Sigmoid colon (tissue), 4 donors: ENCODE data around the gene BCORL1.

Source experiments
- CTCF ChIP-seq, 4 experiments: fragments of 450-650 bp in 3 of 4; fragments of 200-600 bp in 1 of 4; IDR thresholded peaks; one replicate each; pipeline ENCODE4 v1.5.1; 2016 to 2019; ENCODE audit warnings: antibody characterized with exemption in 4 of 4, mild to moderate bottlenecking in 3 of 4, moderate library complexity in 2 of 4
- EP300 ChIP-seq, 4 donors: sonication (generic); formaldehyde crosslinking; IDR thresholded peaks; one replicate each; pipeline ENCODE4 v1.6.1; 2017; ENCODE audit warnings: antibody characterized with exemption in 4 of 4
- POLR2A ChIP-seq, 2 donors: fragments of 450-650 bp; IDR thresholded peaks; one replicate each; pipeline ENCODE4 v1.6.1; 2016; ENCODE audit warnings: antibody characterized with exemption in 2 of 2, mild to moderate bottlenecking in 2 of 2, moderate library complexity in 2 of 2
- POLR2AphosphoS5 ChIP-seq, 4 donors: sonication (generic); formaldehyde crosslinking; IDR thresholded peaks; one replicate each; pipeline ENCODE4 v1.6.1; 2017; ENCODE audit warnings: antibody characterized with exemption in 4 of 4

- no peak for TF ChIP-seq POLR2A (IDR thresholded peaks at IDR 0.05)
- no peak for TF ChIP-seq CTCF (IDR thresholded peaks at IDR 0.05)
- TF ChIP-seq POLR2AphosphoS5 (IDR thresholded peaks at IDR 0.05): no peak
- no peak for TF ChIP-seq EP300 (IDR thresholded peaks at IDR 0.05)
Observed at GRCh38 chrX:130094696-130095095, 112.3 kb downstream of the BCORL1 start.
